NCI-H69 (cell line): Measurements from ENCODE around the gene ATXN1L.
"Not testable (repeated sequence)": the region's sequence is repeated elsewhere in the genome, so short reads cannot be mapped to it uniquely, and the experiment has no call there.

Source experiments
- DNase-seq: peaks from one replicate; lab custom pipeline; 2025; lab: John Stamatoyannopoulos, UW

Gene ATXN1L

GRCh38 chr16:71845639-71846430, at the start of gene ATXN1L:
ATXN1L (plus strand) TSS chr16:71845976; CDS start chr16:71849741, 3,765 bp downstream.
- peak; percentile 91 for DNase-seq

GRCh38 chr16:71796501-71797097, 49.2 kb upstream of the ATXN1L start:
- peak; percentile 8 for DNase-seq

- no peak for DNase-seq
Observed at GRCh38 chr16:71803305-71803690, 42.5 kb upstream of the ATXN1L start.

GRCh38 chr16:71807905-71808592, 37.7 kb upstream of the ATXN1L start:
- DNase-seq: peak; percentile 19

GRCh38 chr16:71808593-71809459, 37.0 kb upstream of the ATXN1L start, which contains the start of gene AP1G1:
AP1G1 (minus strand) TSS chr16:71808834; CDS start chr16:71789479, 19,355 bp downstream.
- DNase-seq: peak; percentile 96

- not testable (repeated sequence) for DNase-seq
Observed at GRCh38 chr16:71810155-71810530, 35.6 kb upstream of the ATXN1L start.

- no peak for DNase-seq
Observed at GRCh38 chr16:71811261-71811803, 34.4 kb upstream of the ATXN1L start.

- DNase-seq: not testable (repeated sequence)
Observed at GRCh38 chr16:71817155-71817500, 28.6 kb upstream of the ATXN1L start.

- DNase-seq: no peak
Observed at GRCh38 chr16:71826533-71827017, 19.2 kb upstream of the ATXN1L start.

- DNase-seq: no peak
Observed at GRCh38 chr16:71830359-71830758, 15.4 kb upstream of the ATXN1L start.

GRCh38 chr16:71831698-71832097, 14.1 kb upstream of the ATXN1L start:
- not testable (repeated sequence) for DNase-seq

GRCh38 chr16:71832112-71832511, 13.7 kb upstream of the ATXN1L start:
- DNase-seq: not testable (repeated sequence)

GRCh38 chr16:71834291-71834690, 11.5 kb upstream of the ATXN1L start:
- DNase-seq: no peak

GRCh38 chr16:71837150-71837549, 8.6 kb upstream of the ATXN1L start:
- DNase-seq: no peak

GRCh38 chr16:71840052-71840451, 5.7 kb upstream of the ATXN1L start:
- no peak for DNase-seq

GRCh38 chr16:71843572-71843971, 2.2 kb upstream of the ATXN1L start:
- DNase-seq: no peak

GRCh38 chr16:71846431-71846830, 655 bp downstream of the ATXN1L start:
- peak; percentile 5 for DNase-seq

- DNase-seq: no peak
Observed at GRCh38 chr16:71847096-71847495, 1.3 kb downstream of the ATXN1L start.

- DNase-seq: no peak
Observed at GRCh38 chr16:71848622-71849021, 2.8 kb downstream of the ATXN1L start.

- DNase-seq: no peak
Observed at GRCh38 chr16:71851746-71852145, 6.0 kb downstream of the ATXN1L start.

GRCh38 chr16:71852158-71852557, 6.4 kb downstream of the ATXN1L start:
- DNase-seq: no peak

GRCh38 chr16:71852561-71852960, 6.8 kb downstream of the ATXN1L start:
- no peak for DNase-seq
